ENCODE results near the gene KCNIP4. TPM values are rescaled to one million over a fixed set of nuclear protein-coding genes. Genes with fewer than 3 reads are reported as not detected.

KCNIP4 gene
- total and polyA plus RNA-seq, 2 experiments from 2014 or later, result 0.65 TPM; not detected in 1

DNA sequence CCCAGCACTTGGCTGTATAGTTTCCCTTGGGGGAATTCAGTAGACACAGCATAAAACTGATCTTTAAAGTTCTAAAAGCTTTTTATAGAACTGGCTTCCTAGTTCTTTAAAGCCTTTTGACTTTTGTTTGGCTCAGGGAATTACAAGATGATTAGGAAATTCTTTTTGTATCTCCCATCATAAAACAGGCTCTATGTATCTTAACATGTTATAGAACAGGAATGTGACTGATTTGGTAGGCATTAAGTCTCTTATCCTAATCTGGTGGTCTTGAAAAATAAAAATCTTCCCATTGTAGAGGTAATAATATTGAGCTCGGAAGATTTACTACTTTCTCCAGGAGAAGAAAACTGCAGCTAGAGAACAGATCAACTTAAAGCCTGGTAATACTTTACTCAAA is 262.7 kb downstream of the KCNIP4 start:
- no peaks in the 10 kb centered on the region for H3K9me3 ChIP-seq (ENCODE audit: low read depth)
- H2AFZ ChIP-seq, result no peak overlapping the region
- no peak overlapping the region for H3K4me2 ChIP-seq (ENCODE audit: unreplicated experiment)
- no peaks in the 10 kb centered on the region for H3F3A ChIP-seq (ENCODE audit: insufficient read depth)
- no peak for DNase-seq
- H3K4me3 ChIP-seq, result no peak overlapping the region
- H3K9ac ChIP-seq, result no peak overlapping the region
- no peaks in the 10 kb centered on the region for H4K20me1 ChIP-seq (ENCODE audit: insufficient read depth)
- H3K36me3 ChIP-seq (ENCODE audit: low read depth), result no peaks in the 10 kb centered on the region
- TF ChIP-seq EZH2phosphoT487 (IDR thresholded peaks at IDR 0.05; ENCODE audit: insufficient read depth, low read depth) (no peak), EZH2 (IDR thresholded peaks at IDR 0.05; ENCODE audit: insufficient read depth, poor library complexity, severe bottlenecking) (no peak)
- no peaks in the 10 kb centered on the region for H3K79me2 ChIP-seq (ENCODE audit: insufficient read depth)
- H3K27me3 ChIP-seq (replicated peaks; ENCODE audit: insufficient read depth), result no peaks in the 10 kb centered on the region; the same call in 1 of the 2 replicates
- H3K4me1 ChIP-seq (ENCODE audit: insufficient read depth), result no peaks in the 10 kb centered on the region
- H3K27ac ChIP-seq, result no peak overlapping the region
- H3K9me2 ChIP-seq (ENCODE audit: insufficient read depth), result no peaks in the 10 kb centered on the region
- in situ Hi-C loops (cut with MboI), result no loop called here
- 56 to 59% methylated on average over 1 of the region's 1 CpG for WGBS, 2 experiments (ENCODE audit: low coverage in 1 of 2, low lambda C conversion rate in 2 of 2, missing lambda C conversion rate in 2 of 2)

GRCh38 chr4:21680326-21680898 is 268.2 kb downstream of the KCNIP4 start:
- no peak overlapping the region for H3K4me2 ChIP-seq (ENCODE audit: unreplicated experiment)
- DNase-seq, result no peak
- no peaks in the 10 kb centered on the region for H3F3A ChIP-seq (ENCODE audit: insufficient read depth)
- TF ChIP-seq EZH2 (IDR thresholded peaks at IDR 0.05; ENCODE audit: insufficient read depth, poor library complexity, severe bottlenecking) (no peak), EZH2phosphoT487 (IDR thresholded peaks at IDR 0.05; ENCODE audit: insufficient read depth, low read depth) (no peak)
- H3K79me2 ChIP-seq (ENCODE audit: insufficient read depth), result no peaks in the 10 kb centered on the region
- H2AFZ ChIP-seq, result no peak overlapping the region
- no peaks in the 10 kb centered on the region for H3K36me3 ChIP-seq (ENCODE audit: low read depth)
- no peak overlapping the region for H3K4me3 ChIP-seq
- in situ Hi-C loops (cut with MboI), result no loop called here
- no peaks in the 10 kb centered on the region for H3K27me3 ChIP-seq (replicated peaks; ENCODE audit: insufficient read depth)
- H3K4me1 ChIP-seq (ENCODE audit: insufficient read depth), result no peaks in the 10 kb centered on the region
- no peaks in the 10 kb centered on the region for H3K9me2 ChIP-seq (ENCODE audit: insufficient read depth)
- H3K9me3 ChIP-seq (ENCODE audit: low read depth), result no peaks in the 10 kb centered on the region
- WGBS, 2 experiments (ENCODE audit: low coverage in 1 of 2, low lambda C conversion rate in 2 of 2, missing lambda C conversion rate in 2 of 2), result 46 to 55% methylated on average over 2 of the region's 2 CpGs
- H4K20me1 ChIP-seq (ENCODE audit: insufficient read depth), result no peaks in the 10 kb centered on the region
- H3K27ac ChIP-seq, result no peak overlapping the region
- H3K9ac ChIP-seq, result no peak overlapping the region

DNA sequence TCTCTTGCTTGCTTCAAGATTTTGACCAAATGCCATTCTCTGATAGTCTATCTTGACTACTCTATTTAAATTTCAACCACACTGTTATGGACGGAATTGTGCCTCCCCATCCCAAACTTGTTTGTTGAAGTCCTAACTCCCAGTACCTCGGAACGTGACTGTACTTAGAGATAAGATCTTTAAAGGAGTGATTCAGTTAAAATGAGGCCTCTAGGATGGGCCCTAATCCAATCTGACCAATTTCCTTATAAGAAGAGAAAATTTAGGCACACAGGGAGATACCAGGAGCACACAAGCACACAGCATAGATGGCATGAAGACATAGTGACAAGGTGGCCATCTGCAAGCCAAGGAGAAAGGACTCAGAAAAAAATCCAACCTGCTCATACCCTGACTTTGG is 269.9 kb downstream of the KCNIP4 start:
- H3F3A ChIP-seq (ENCODE audit: insufficient read depth), result no peaks in the 10 kb centered on the region

GRCh38 chr4:21677173-21677572 is 271.4 kb downstream of the KCNIP4 start:
- Histone ChIP-seq H4K20me1 (ENCODE audit: insufficient read depth) (no peaks in the 10 kb centered on the region), H3K9me2 (ENCODE audit: insufficient read depth) (no peaks in the 10 kb centered on the region; the same call in 1 of the 2 replicates), H3F3A (ENCODE audit: insufficient read depth) (no peaks in the 10 kb centered on the region), H2AFZ (no peak overlapping the region), H3K9ac (no peak overlapping the region), H3K36me3 (ENCODE audit: low read depth) (no peaks in the 10 kb centered on the region), H3K4me2 (ENCODE audit: unreplicated experiment) (no peak overlapping the region), H3K4me3 (no peak overlapping the region), H3K27me3 (replicated peaks; ENCODE audit: insufficient read depth) (no peaks in the 10 kb centered on the region), H3K27ac (no peak overlapping the region), H3K9me3 (ENCODE audit: low read depth) (no peaks in the 10 kb centered on the region), H3K79me2 (ENCODE audit: insufficient read depth) (no peaks in the 10 kb centered on the region), H3K4me1 (ENCODE audit: insufficient read depth) (no peaks in the 10 kb centered on the region)
- in situ Hi-C loops (cut with MboI), result no loop called here
- DNase-seq, result no peak
- TF ChIP-seq EZH2 (IDR thresholded peaks at IDR 0.05; ENCODE audit: insufficient read depth, poor library complexity, severe bottlenecking) (no peak), EZH2phosphoT487 (IDR thresholded peaks at IDR 0.05; ENCODE audit: insufficient read depth, low read depth) (no peak)

More for the DNA sequence above, 269.9 kb downstream of the KCNIP4 start:
- H3K9ac ChIP-seq, result no peak overlapping the region
- no peaks in the 10 kb centered on the region for H4K20me1 ChIP-seq (ENCODE audit: insufficient read depth)
- TF ChIP-seq EZH2 (IDR thresholded peaks at IDR 0.05; ENCODE audit: insufficient read depth, poor library complexity, severe bottlenecking) (no peak), EZH2phosphoT487 (IDR thresholded peaks at IDR 0.05; ENCODE audit: insufficient read depth, low read depth) (no peak)
- no peak overlapping the region for H3K4me2 ChIP-seq (ENCODE audit: unreplicated experiment)
- DNase-seq, result peak; percentile 26
- H3K79me2 ChIP-seq (ENCODE audit: insufficient read depth), result no peaks in the 10 kb centered on the region
- H3K4me3 ChIP-seq, result no peak overlapping the region
- no peaks in the 10 kb centered on the region for H3K36me3 ChIP-seq (ENCODE audit: low read depth)
- H3K27me3 ChIP-seq (replicated peaks; ENCODE audit: insufficient read depth), result no peaks in the 10 kb centered on the region
- H3K9me2 ChIP-seq (ENCODE audit: insufficient read depth), result no peaks in the 10 kb centered on the region; the same call in 1 of the 2 replicates
- H2AFZ ChIP-seq, result no peak overlapping the region
- no peak overlapping the region for H3K27ac ChIP-seq
- in situ Hi-C loops (cut with MboI), result no loop called here
- no peaks in the 10 kb centered on the region for H3K9me3 ChIP-seq (ENCODE audit: low read depth)
- no peaks in the 10 kb centered on the region for H3K4me1 ChIP-seq (ENCODE audit: insufficient read depth)
- WGBS, 2 experiments (ENCODE audit: low coverage in 1 of 2, low lambda C conversion rate in 2 of 2, missing lambda C conversion rate in 2 of 2), result 28 to 32% methylated on average over 3 of the region's 3 CpGs

DNA sequence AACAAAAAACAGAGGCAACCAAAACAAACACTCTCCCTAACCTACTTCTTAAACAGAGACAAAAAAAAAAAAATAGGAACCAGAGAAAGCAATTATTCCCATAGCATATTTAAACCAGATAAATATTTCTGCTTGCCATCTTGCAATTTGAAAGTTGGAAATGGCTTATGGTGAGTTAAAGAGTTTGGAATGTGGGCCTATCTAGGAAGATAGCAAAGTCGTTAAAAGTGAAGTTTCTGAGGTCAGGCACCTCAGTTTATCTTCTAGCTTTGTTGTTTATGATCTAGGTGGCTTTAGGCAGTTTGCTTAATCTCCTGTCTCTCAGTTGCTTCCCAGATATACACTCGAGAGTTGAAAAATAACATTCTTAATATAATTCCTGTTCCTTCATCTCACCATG is 284.2 kb downstream of the KCNIP4 start:
- in situ Hi-C loops (cut with MboI), result no loop called here
- no peaks in the 10 kb centered on the region for H3K79me2 ChIP-seq (ENCODE audit: insufficient read depth)
- no peaks in the 10 kb centered on the region for H3K27me3 ChIP-seq (replicated peaks; ENCODE audit: insufficient read depth)
- TF ChIP-seq EZH2 (IDR thresholded peaks at IDR 0.05; ENCODE audit: insufficient read depth, poor library complexity, severe bottlenecking) (no peak), EZH2phosphoT487 (IDR thresholded peaks at IDR 0.05; ENCODE audit: insufficient read depth, low read depth) (no peak)
- no peak overlapping the region for H3K27ac ChIP-seq
- H3K36me3 ChIP-seq (ENCODE audit: low read depth), result no peaks in the 10 kb centered on the region
- no peaks in the 10 kb centered on the region for H3K9me2 ChIP-seq (ENCODE audit: insufficient read depth)
- H2AFZ ChIP-seq, result no peak overlapping the region
- H3K4me3 ChIP-seq, result no peak overlapping the region
- H3K9ac ChIP-seq, result no peak overlapping the region
- H4K20me1 ChIP-seq (ENCODE audit: insufficient read depth), result no peaks in the 10 kb centered on the region
- H3K4me1 ChIP-seq (ENCODE audit: insufficient read depth), result no peaks in the 10 kb centered on the region
- no peak overlapping the region for H3K4me2 ChIP-seq (ENCODE audit: unreplicated experiment)
- DNase-seq, result no peak
- 15 to 20% methylated on average over 2 of the region's 2 CpGs for WGBS, 2 experiments (ENCODE audit: low coverage in 1 of 2, low lambda C conversion rate in 2 of 2, missing lambda C conversion rate in 2 of 2)
- no peaks in the 10 kb centered on the region for H3F3A ChIP-seq (ENCODE audit: insufficient read depth)
- H3K9me3 ChIP-seq (ENCODE audit: low read depth), result no peaks in the 10 kb centered on the region

All from GM23248 (cell line).